Measurements from ENCODE around the gene ITPR2. TPM values are rescaled to one million over a fixed set of nuclear protein-coding genes. Genes with fewer than 3 reads are reported as not detected.

ITPR2 gene
- total RNA-seq, 2 experiments from 2014 or later = 28.8 to 29.9 TPM

- ChIA-PET CTCF (interaction anchor here (0.8 kb wide), 1 partner anchor 11 kb away, joined by 3 read pairs; no protein-coding TSS in a partner anchor), POLR2A (no interaction called here)
- Histone ChIP-seq H3K4me1 (ENCODE audit: insufficient read depth, low read length) (no peaks in the 10 kb centered on the region), H3K9me3 (ENCODE audit: control insufficient read depth in 1 of 2, insufficient read depth in 1 of 2, low read length in 2 of 2) (no peaks in the 10 kb centered on the region), H3K36me3 (ENCODE audit: insufficient read depth, low read length) (peaks cover 5% of the 10 kb centered on the region), H3K4me3 (ENCODE audit: low read length) (no peak overlapping the region), H3K27me3 (ENCODE audit: control insufficient read depth in 1 of 2, insufficient read depth in 2 of 2, low read length in 2 of 2) (no peaks in the 10 kb centered on the region), H3K27ac (ENCODE audit: low read depth in 1 of 2, low read length in 2 of 2) (no peak overlapping the region)
- no peak overlapping the region for H3K27ac Mint-ChIP-seq
- H3K27me3 Mint-ChIP-seq = no peaks in the 10 kb centered on the region
- peaks cover 34% of the 10 kb centered on the region for H3K36me3 Mint-ChIP-seq (ENCODE audit: low read depth)
- no peaks in the 10 kb centered on the region for H3K9me3 Mint-ChIP-seq
- no peak for TF ChIP-seq CTCF (IDR thresholded peaks at IDR 0.05)
- no peak for ATAC-seq (ENCODE audit: poor library complexity)
- intact Hi-C loops (cut with DNase I, micrococcal nuclease) = no loop called here
- H3K4me3 Mint-ChIP-seq = no peak overlapping the region
- no peak for DNase-seq
- no peaks in the 10 kb centered on the region for H3K4me1 Mint-ChIP-seq (ENCODE audit: low read depth)
Observed at GRCh38 chr12:26406391-26406790, 426.6 kb downstream of the ITPR2 start.

GRCh38 chr12:26403601-26404000 is 429.4 kb downstream of the ITPR2 start:
- CTCF ChIA-PET = no interaction called here
- no peak overlapping the region for H3K27ac Mint-ChIP-seq
- no peaks in the 10 kb centered on the region for H3K4me1 ChIP-seq (ENCODE audit: insufficient read depth, low read length)
- no peaks in the 10 kb centered on the region for H3K9me3 ChIP-seq (ENCODE audit: control insufficient read depth in 1 of 2, insufficient read depth in 1 of 2, low read length in 2 of 2)
- H3K27ac ChIP-seq (ENCODE audit: low read depth in 1 of 2, low read length in 2 of 2) = no peak overlapping the region
- no peaks in the 10 kb centered on the region for H3K27me3 ChIP-seq (ENCODE audit: control insufficient read depth in 1 of 2, insufficient read depth in 2 of 2, low read length in 2 of 2)
- POLR2A ChIA-PET = no interaction called here
- TF ChIP-seq CTCF (IDR thresholded peaks at IDR 0.05) = no peak
- H3K4me3 ChIP-seq (ENCODE audit: low read length) = no peak overlapping the region
- H3K36me3 Mint-ChIP-seq (ENCODE audit: low read depth) = peaks cover 20% of the 10 kb centered on the region
- intact Hi-C loops (cut with DNase I, micrococcal nuclease) = no loop called here
- H3K9me3 Mint-ChIP-seq = no peaks in the 10 kb centered on the region
- no peak overlapping the region for H3K4me3 Mint-ChIP-seq
- no peak for ATAC-seq (ENCODE audit: poor library complexity)
- peaks cover 10% of the 10 kb centered on the region for H3K36me3 ChIP-seq (ENCODE audit: insufficient read depth, low read length)
- DNase-seq = no peak
- no peaks in the 10 kb centered on the region for H3K4me1 Mint-ChIP-seq (ENCODE audit: low read depth)
- no peaks in the 10 kb centered on the region for H3K27me3 Mint-ChIP-seq

GRCh38 chr12:26402648-26403047 is 430.3 kb downstream of the ITPR2 start:
- ChIA-PET POLR2A (no interaction called here), CTCF (no interaction called here)
- Histone ChIP-seq H3K27ac (ENCODE audit: low read depth in 1 of 2, low read length in 2 of 2) (no peak overlapping the region), H3K9me3 (ENCODE audit: control insufficient read depth in 1 of 2, insufficient read depth in 1 of 2, low read length in 2 of 2) (no peaks in the 10 kb centered on the region), H3K36me3 (ENCODE audit: insufficient read depth, low read length) (peaks cover 11% of the 10 kb centered on the region), H3K4me3 (ENCODE audit: low read length) (no peak overlapping the region), H3K4me1 (ENCODE audit: insufficient read depth, low read length) (no peaks in the 10 kb centered on the region), H3K27me3 (ENCODE audit: control insufficient read depth in 1 of 2, insufficient read depth in 2 of 2, low read length in 2 of 2) (no peaks in the 10 kb centered on the region)
- Mint-ChIP-seq H3K27ac (no peak overlapping the region), H3K36me3 (ENCODE audit: low read depth) (peaks cover 16% of the 10 kb centered on the region), H3K4me3 (no peak overlapping the region), H3K4me1 (ENCODE audit: low read depth) (no peaks in the 10 kb centered on the region), H3K27me3 (no peaks in the 10 kb centered on the region), H3K9me3 (no peaks in the 10 kb centered on the region)
- no peak for DNase-seq
- no peak for ATAC-seq (ENCODE audit: poor library complexity)
- no peak for TF ChIP-seq CTCF (IDR thresholded peaks at IDR 0.05)
- intact Hi-C loops (cut with DNase I, micrococcal nuclease) = no loop called here
